Ovary (tissue), 9 donors: ENCODE results near the gene TP53. TPM values are rescaled to one million over a fixed set of nuclear protein-coding genes. Genes with fewer than 3 reads are reported as not detected.
A peak's percentile ranks its signal among the peaks of the same experiment; 100 is the strongest.
"Not testable (repeated sequence)": the region's sequence is repeated elsewhere in the genome, so short reads cannot be mapped to it uniquely, and the experiment has no call there.

Source experiments
- DNase-seq, 5 donors: peaks; one replicate each; pipeline ENCODE4 v3.0.0-alpha.2; 2019 to 2020
- H3K27ac ChIP-seq, 2 donors: fragments of 200-600 bp; one replicate each; pipeline versions ENCODE4 v1.5.1 to v1.8.0; 2019 to 2022
- H3K27me3 ChIP-seq: fragments of 200-600 bp; one replicate; pipeline ENCODE4 v1.8.0; 2022
- H3K36me3 ChIP-seq: fragments of 200-600 bp; sonication (generic); one replicate; pipeline ENCODE4 v1.5.1; 2019
- H3K4me1 ChIP-seq: one replicate; pipeline ENCODE4 v1.8.1; 2013; ENCODE audit warnings: mild to moderate bottlenecking, moderate library complexity; ENCODE audit not compliant: insufficient read depth
- H3K4me3 ChIP-seq: fragments of 200-600 bp; sonication (generic); one replicate; pipeline ENCODE4 v1.5.1; 2017
- H3K9me3 ChIP-seq, 2 donors: fragments of 200-600 bp in 1 of 2; sonication (generic) in 1 of 2; one replicate each; pipeline versions ENCODE4 v1.5.1 to v1.8.1; 2013 to 2019; ENCODE audit warnings: mild to moderate bottlenecking in 1 of 2, moderate library complexity in 1 of 2
- EP300 ChIP-seq: sonication (generic); formaldehyde crosslinking; IDR thresholded peaks from one replicate; pipeline ENCODE4 v1.6.1; 2017; ENCODE audit warnings: antibody characterized with exemption
- POLR2A ChIP-seq: fragments of 450-650 bp; IDR thresholded peaks from one replicate; pipeline ENCODE4 v1.6.1; 2017; ENCODE audit warnings: antibody characterized with exemption, mild to moderate bottlenecking, moderate library complexity
- WGBS, 3 donors: extraction: QIAGEN DNeasy Blood & Tissue Kit in 1 of 3; methylation state at CpG; one replicate each; pipeline versions ENCODE4 v1.1.5 to v1.1.7; 2013 to 2017; 5-methylcytosine and 5-hydroxymethylcytosine counted together
- intact Hi-C, 4 donors: fragments of 100-400 bp; cut with DNase I; formaldehyde crosslinking; loops; one replicate each; pipeline versions ENCODE4 v1.11.0 to v1.15.1; 2022 to 2023
- polyA plus RNA-seq, 2 donors: library from polyadenylated mRNA; stranded (reverse); fragments of 200-250 nt in 1 of 2; fragments of 350-450 nt in 1 of 2; fragmentation: Illumina TruSeq in 1 of 2; extraction: RNeasy Lipid Tissue Mini Kit (QIAGEN cat#74804) in 1 of 2; gene quantifications; one replicate each; pipeline ENCODE4 v1.2.3, GENCODE V29; 2013 to 2014
- total RNA-seq, 7 donors: library from RNA; depleted of rRNA in 2 of 7; stranded (reverse); fragments of >200 nt in 2 of 7; fragmentation: NEBNext Ultra II Directional in 3 of 7; extraction: Animal tissue kit (Norgen Biotek cat#: 25700) in 3 of 7; gene quantifications; one replicate each; pipeline versions ENCODE4 v1.1.0 to v1.2.4, GENCODE V29; 2016 to 2023
- TF ChIP-seq, protein P1 (sequence below), 3 donors: fragments of 450-650 bp in 2 of 3; fragments of 200-600 bp in 1 of 3; IDR thresholded peaks; one replicate each; pipeline versions ENCODE4 v1.5.1 to v1.8.0; 2016 to 2022; ENCODE audit warnings: antibody characterized with exemption in 3 of 3, mild to moderate bottlenecking in 1 of 3
- donor health status: DM: no; HTN: no; CAD: no; lungs with moderate emphysema.
- donor health status: DM: no; HTN: no; CAD: no.
- donor health status: Bipolar disorder and iron deficiency.
- donor health status: DM: yes; HTN: yes; CAD: no.
- donor health status: DM: no; HTN: no; CAD: no.
- donor health status: DM: yes; HTN: yes; CAD: no.

TP53 gene
- total and polyA plus RNA-seq, 9 donors: 16.3 to 124 (median 72.6) TPM

- 0 to 1% (median 1%) methylated on average over 44 to 54 of the region's 54 CpGs for WGBS, 3 donors
- Histone ChIP-seq H3K27me3 (no peaks in the 10 kb centered on the region), H3K36me3 (no peaks in the 10 kb centered on the region), H3K27ac (peak within 1 kb of the TSS; percentile 89 to 97), H3K4me3 (peak within 1 kb of the TSS; percentile 92), H3K9me3 (no peaks in the 10 kb centered on the region), H3K4me1 (peaks cover 8% of the 10 kb centered on the region)
- TF ChIP-seq POLR2A: peak; percentile 83
- no peak for TF ChIP-seq EP300
- TF ChIP-seq, protein P1, sequence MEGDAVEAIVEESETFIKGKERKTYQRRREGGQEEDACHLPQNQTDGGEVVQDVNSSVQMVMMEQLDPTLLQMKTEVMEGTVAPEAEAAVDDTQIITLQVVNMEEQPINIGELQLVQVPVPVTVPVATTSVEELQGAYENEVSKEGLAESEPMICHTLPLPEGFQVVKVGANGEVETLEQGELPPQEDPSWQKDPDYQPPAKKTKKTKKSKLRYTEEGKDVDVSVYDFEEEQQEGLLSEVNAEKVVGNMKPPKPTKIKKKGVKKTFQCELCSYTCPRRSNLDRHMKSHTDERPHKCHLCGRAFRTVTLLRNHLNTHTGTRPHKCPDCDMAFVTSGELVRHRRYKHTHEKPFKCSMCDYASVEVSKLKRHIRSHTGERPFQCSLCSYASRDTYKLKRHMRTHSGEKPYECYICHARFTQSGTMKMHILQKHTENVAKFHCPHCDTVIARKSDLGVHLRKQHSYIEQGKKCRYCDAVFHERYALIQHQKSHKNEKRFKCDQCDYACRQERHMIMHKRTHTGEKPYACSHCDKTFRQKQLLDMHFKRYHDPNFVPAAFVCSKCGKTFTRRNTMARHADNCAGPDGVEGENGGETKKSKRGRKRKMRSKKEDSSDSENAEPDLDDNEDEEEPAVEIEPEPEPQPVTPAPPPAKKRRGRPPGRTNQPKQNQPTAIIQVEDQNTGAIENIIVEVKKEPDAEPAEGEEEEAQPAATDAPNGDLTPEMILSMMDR (IDR thresholded peaks at IDR 0.05): peak in 1 of 3 donors; percentile 19
- intact Hi-C loops: loop anchor here in 1 of 4 donors (2.0 to 10.0 kb wide), 2 partner anchors 59 to 207 kb away; partner anchors contain the start of genes KDM6B and TP53
- DNase-seq: peak; percentile 95 to 98 (median 97)
Measured at GRCh38 chr17:7627250-7628121, 59.8 kb downstream of the TP53 start, which contains the start of gene SAT2. Gene SAT2, minus strand, starts transcription at chr17:7627821. Its CDS starts 186 bp downstream, at chr17:7627635.

DNA sequence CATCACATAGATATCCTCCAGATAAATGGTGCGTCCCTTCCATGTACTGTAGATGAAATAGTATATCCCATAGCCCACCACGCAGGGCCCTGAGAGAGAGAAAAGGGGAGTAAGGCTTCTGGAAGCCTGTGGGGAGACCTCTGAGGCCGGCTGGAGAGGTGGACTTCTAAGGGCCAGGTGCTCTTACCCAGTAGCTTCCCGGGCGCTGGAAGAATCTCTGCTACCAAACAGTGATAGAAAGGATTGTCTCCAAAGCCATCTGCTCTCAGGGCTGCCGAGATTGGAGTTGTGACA, 60.4 kb downstream of the TP53 start:
- Histone ChIP-seq H3K27me3 (no peaks in the 10 kb centered on the region), H3K36me3 (no peaks in the 10 kb centered on the region), H3K4me3 (peak overlapping the region; percentile 92), H3K27ac (peak overlapping the region; percentile 89 to 97), H3K4me1 (peaks cover 8% of the 10 kb centered on the region), H3K9me3 (no peaks in the 10 kb centered on the region)
- intact Hi-C loops: loop anchor here in 1 of 4 donors (2.0 to 10.0 kb wide), 2 partner anchors 60 to 208 kb away; partner anchors contain the start of genes KDM6B and TP53
- TF ChIP-seq POLR2A (no peak), EP300 (no peak)
- TF ChIP-seq, protein P1 (IDR thresholded peaks at IDR 0.05): no peak
- WGBS, 3 donors: 5 to 9% (median 7%) methylated on average over 6 of the region's 6 CpGs
- no peak for DNase-seq

DNA sequence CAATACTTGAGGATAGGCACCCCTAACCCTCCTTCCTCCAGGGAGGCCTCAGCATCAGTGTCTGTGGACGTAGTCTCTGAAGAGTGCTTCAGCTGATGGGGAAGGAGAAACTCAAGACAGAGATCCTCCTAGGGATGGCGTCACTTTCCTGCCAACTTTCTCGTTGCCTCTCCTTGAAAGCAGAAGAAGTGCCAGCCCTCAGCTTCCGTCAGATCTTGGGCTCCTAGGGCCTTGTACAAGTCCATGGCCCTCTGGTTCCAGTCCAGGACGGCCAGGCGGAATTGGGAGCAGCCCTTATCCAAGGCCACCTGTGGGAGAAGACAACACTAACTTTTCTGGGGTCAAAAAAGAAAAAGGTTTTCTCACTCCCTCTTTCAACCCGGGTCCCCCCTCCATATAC, 61.0 kb downstream of the TP53 start:
- H3K9me3 ChIP-seq: no peaks in the 10 kb centered on the region
- peak in 1 of 5 donors; percentile 39 for DNase-seq
- peak overlapping the region in 1 of 2 donors; percentile 97 for H3K27ac ChIP-seq
- no peaks in the 10 kb centered on the region for H3K27me3 ChIP-seq
- TF ChIP-seq, protein P1 (IDR thresholded peaks at IDR 0.05): no peak
- no peak for TF ChIP-seq POLR2A
- no peak for TF ChIP-seq EP300
- peaks cover 7% of the 10 kb centered on the region for H3K4me1 ChIP-seq
- intact Hi-C loops: loop anchor here in 1 of 4 donors (2.0 to 10.0 kb wide), 2 partner anchors 60 to 208 kb away; partner anchors contain the start of genes KDM6B and TP53
- no peak overlapping the region for H3K4me3 ChIP-seq
- no peaks in the 10 kb centered on the region for H3K36me3 ChIP-seq
- 43 to 64% (median 49%) methylated on average over 7 of the region's 7 CpGs for WGBS, 3 donors

- not testable (repeated sequence) for H3K4me1 ChIP-seq, H3K4me3 ChIP-seq, DNase-seq, H3K9me3 ChIP-seq, H3K36me3 ChIP-seq, H3K27me3 ChIP-seq
- peak overlapping the region in 1 of 2 donors; percentile 97 for H3K27ac ChIP-seq
- intact Hi-C loops: loop anchor here in 1 of 4 donors (2.0 to 10.0 kb wide), 2 partner anchors 61 to 209 kb away; partner anchors contain the start of genes KDM6B and TP53
- WGBS, 3 donors: 94 to 98% (median 97%) methylated on average over 16 of the region's 16 CpGs
Measured at GRCh38 chr17:7625749-7626148, 61.5 kb downstream of the TP53 start.
